Stimulated activated CD8-positive, alpha-beta memory T cell treated with anti-CD3 and anti-CD28 coated beads, Interleukin-15, amount 100 ng/mL, for 24 hours (primary cell): ENCODE measurements around the gene SGMS1.

Experiments used
- DNase-seq: peaks from one replicate; pipeline ENCODE4 v3.0.0-alpha.2; 2020; ENCODE audit warnings: low read depth

SGMS1 gene

DNA sequence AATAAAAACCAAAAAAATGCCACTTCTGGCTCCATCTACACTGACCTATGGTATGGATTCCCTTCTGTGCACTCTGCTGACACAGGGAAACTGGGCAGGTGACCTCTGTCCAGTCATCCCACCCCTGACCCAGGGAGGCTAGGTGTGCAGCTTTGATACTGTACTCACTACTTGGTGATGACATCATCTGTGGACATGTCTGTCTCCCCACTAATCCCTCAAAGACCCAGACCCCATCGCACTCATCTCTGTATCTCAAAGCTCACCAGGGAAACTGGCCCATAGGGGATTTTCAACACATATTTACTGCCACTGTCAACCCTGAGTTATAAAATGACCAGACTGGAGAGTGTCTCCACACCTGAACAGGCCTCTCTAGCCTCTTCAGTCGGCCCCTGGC lies 10.6 kb downstream of the SGMS1 start:
- no peak for DNase-seq

DNA sequence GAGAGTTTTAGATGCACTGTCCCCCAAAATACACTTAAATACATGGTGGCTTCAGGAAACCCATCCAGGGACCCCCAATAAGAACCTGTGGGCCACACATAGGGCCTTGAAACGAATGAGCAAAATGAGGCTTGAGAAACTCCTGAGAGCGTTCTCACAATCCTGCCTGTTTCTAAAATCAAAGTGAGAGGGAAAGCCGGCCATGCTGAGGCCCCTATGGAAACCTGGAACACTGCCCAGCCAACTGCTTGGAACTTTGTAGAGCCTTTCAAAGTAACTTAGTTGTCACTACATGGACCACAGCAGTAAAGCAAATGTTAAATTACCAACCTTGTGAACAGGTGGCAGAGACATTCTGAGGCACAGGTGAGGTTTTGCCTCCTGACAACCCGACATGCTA lies 13.4 kb downstream of the SGMS1 start:
- DNase-seq = no peak

DNA sequence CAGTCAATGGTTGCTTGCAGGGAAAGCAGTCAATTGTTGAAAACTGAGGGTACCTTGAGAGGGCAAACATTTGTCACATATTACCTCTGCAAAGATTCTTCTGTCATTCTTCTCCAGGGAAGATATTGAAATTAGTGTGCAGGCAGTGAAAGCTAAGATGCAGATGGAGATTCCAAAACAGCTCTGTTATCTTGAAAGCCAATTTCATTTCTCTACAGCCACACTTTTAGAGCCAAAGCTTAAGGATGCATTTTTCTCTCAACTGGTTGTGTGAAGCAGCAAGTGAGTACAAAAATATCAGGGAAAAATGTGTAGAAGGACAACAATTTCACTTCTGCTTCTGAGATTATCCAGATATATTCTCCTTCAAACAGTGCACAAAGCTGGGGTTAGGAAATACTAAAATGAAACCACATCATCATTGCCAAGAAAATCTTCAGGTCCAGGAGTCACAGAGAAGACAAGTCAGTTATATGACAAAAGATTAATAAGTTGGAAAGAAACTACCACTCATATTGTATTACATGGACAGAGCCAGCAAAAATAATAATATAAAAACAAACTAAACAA lies 16.3 kb downstream of the SGMS1 start:
- DNase-seq = no peak

- DNase-seq = no peak
Measured at GRCh38 chr10:50605951-50606270, 17.8 kb downstream of the SGMS1 start.

GRCh38 chr10:50605269-50605950 lies 18.3 kb downstream of the SGMS1 start:
- no peak for DNase-seq

DNA sequence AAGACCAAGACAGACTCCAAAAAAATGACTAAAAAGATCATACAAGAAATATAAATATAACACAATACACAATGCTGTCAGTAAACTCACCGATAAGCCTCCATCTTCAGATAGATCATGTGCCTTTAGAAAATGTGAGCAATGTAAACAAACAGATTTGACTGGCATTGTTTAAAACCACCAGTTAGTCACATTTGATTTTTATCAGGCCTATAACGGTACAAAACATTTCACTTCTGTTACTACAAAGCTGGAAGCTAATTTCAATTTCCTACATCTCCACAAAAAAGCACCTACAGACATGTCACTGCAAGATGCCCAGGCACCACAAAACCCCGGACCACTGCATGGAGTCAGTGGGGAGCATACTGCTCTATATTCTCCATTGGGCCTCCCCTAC lies 18.9 kb downstream of the SGMS1 start:
- no peak for DNase-seq

DNA sequence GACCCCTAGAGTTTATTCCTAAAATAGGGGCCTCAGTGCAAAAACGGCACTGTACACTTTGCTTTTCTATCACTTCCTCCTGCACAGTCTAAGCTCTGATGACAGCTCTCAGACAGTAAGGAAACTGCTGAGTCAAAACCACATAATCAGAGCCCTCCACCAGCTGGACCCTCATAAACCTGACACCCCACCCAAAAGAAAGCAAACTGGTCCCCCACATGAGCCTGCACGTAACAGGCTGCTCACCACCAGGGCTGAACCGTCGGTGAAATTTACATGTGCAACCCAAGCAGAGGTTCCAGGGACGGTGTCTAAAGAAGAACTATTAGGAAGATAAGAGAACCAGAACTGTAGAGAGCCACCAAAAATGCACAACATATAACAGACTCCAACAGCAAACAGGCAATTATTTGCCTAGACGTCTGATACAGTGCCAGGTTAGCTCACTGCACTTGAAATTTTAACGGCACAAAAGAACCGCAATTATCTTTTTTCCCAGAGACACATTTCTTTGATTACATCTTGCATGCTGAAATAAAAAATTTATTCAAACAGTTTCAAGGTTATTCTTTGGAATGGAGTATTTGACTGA lies 19.6 kb downstream of the SGMS1 start:
- DNase-seq = no peak

- DNase-seq = no peak
Measured at GRCh38 chr10:50603151-50603850, 20.5 kb downstream of the SGMS1 start.

DNA sequence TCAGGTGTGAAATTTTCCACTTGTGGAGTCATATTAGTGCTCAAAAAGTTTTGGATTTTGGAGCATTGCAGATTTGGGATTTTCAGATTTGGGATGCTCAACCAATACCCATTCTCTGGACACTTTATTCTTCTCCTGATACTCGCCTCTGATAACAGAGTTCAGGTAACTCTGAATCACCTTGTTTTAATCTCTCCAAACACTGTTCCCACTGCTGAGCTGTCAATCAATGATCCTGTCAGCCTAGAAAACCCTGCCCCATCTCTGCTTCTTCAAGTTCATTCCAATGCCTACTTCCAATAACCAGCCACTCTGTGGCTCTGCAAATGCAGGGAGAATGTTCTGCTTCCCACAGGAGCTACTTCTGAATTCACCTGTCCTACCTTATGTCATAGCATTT lies 21.8 kb downstream of the SGMS1 start:
- DNase-seq = no peak

DNA sequence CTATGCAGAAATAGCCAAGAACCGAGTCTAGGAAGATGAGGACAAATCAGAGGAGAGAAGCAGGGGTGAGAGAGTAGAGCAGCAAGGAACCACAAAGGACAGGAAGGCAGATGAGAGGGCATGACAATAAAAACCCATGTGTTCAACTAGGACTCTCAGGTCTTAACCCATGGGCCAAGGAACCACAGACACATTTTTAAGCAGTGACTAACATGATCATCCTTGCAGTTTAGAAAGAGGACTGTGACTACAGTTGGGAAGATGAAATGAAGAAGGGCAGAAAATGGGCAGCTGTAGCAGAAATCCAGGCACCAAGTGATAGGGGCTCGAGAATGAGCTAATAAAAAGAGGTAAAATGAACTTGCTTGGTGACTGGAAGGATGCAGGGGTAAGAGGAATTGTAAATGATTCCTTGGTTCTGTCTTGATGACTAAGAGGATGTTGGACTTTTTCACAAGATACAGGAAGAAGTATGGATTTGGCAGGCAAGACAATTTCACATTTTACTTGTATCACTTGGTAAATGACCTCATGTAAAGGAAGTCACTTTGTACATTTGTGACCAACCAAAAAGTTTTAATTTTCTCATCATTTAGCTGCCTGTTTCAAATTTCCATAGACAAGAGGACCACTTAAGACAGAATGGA lies 22.8 kb downstream of the SGMS1 start:
- DNase-seq = no peak

DNA sequence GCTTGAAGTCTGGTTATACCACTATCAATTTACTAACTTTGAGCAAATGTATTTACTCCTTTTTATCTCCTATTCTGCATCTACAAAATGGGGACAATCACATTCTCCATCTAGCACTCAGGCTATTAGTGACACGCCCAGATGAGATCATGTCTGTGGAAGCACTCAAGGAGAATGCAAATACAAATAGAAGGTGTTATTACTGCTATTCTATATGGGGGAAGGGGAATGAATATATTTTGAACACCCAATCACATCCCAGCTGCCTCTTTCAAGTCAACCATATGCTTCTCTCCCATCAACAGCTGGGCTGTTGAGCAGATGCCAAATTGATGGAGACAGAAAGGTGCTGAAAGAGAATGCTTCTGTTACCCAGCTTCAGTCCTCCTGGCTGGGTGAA lies 23.5 kb downstream of the SGMS1 start:
- no peak for DNase-seq

DNA sequence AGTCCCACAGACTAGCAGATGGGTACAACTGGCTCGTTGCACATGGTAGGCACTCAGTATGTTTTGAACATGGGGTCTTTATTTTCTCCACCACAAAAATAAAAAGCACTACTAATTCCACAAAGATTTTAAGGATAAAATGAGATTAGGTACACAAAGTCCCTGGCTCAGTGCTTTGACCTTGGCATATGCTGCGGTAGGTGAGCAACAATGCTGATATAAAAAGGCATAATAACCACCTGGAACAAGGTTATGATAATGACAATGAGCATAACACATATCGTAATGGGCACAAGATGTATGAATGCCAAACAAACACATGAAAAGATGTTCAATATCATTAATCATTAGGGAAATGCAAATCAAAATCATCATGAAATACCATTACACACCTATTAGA lies 26.9 kb downstream of the SGMS1 start:
- no peak for DNase-seq

- DNase-seq = no peak
Measured at GRCh38 chr10:50596456-50596855, 27.3 kb downstream of the SGMS1 start.

- no peak for DNase-seq
Measured at GRCh38 chr10:50595785-50596184, 28.0 kb downstream of the SGMS1 start.

DNA sequence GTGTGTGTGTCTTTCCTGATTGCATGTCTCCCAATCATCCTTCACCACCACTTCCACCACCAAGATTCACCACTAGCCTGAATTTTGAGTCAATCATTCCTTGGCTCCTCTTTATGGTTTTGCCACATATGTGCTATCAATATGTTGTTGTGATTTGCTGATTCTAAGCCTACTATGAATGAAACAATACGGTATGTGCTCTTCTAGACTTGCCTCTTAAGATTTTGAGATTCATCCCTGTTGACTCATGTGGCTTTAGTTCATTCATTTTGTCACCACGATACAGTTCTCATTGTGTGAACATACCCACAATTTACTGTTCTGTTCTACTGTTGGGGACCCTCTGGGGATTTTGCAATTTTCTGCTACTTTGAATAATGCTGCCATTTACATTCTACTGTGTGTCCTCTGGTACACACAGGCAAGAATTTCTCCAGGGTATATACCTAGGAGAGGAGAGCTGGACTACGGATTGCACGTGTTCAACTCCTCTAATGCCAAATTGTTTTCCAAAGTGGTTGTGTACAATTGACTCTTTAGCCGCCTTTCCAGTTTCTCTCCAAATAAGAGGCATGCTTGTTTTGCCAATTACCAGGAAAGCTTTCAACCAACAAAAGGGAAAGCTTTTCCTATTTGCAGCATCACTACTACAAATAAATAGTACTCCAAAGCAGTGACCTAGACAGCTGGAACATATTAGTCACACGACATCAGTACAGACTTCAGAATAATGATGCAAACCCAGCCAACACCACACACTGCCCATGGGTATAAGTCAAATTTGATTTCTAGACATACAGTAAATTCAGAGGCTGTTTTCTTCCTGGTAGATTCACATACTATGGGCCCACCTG lies 30.0 kb downstream of the SGMS1 start:
- DNase-seq = no peak

DNA sequence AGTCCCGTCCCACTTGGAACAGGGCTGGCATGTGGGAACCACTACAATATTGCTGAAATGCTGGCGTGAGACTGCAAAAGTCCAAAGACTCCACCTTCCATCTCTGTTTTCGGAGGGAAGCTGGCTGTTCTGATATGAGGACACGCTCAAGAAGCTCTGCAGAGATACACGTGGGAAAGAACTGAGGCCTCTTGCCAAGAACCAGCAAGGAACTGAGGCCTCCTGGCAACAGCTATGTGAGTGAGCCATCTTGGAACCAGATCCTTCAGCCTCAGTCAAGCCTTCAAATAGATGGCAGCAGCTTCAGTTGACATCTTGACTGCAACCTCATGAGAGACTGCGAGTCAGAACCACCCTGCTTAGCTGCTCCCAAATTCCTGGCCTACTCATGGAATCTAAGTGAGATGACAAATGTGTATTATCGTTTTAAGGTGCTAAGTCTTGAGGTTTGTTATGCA lies 30.8 kb downstream of the SGMS1 start:
- no peak for DNase-seq

- no peak for DNase-seq
Measured at GRCh38 chr10:50590935-50591334, 32.8 kb downstream of the SGMS1 start.

DNA sequence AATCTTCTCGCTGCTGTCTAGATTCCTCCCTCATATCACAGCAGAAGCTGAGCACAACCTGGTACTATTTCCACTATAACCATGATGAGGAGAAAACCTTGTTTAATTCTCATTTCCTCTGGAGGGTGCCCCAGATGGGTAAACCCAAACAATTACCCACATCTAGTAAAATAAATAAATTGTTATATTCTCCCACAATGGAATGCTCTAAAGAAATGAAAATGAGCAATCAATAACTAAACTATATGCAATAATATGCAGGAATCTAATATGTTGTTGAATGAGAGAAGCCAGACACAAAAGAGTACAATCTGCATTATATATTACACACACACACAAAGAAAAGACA lies 37.0 kb downstream of the SGMS1 start:
- DNase-seq = no peak

DNA sequence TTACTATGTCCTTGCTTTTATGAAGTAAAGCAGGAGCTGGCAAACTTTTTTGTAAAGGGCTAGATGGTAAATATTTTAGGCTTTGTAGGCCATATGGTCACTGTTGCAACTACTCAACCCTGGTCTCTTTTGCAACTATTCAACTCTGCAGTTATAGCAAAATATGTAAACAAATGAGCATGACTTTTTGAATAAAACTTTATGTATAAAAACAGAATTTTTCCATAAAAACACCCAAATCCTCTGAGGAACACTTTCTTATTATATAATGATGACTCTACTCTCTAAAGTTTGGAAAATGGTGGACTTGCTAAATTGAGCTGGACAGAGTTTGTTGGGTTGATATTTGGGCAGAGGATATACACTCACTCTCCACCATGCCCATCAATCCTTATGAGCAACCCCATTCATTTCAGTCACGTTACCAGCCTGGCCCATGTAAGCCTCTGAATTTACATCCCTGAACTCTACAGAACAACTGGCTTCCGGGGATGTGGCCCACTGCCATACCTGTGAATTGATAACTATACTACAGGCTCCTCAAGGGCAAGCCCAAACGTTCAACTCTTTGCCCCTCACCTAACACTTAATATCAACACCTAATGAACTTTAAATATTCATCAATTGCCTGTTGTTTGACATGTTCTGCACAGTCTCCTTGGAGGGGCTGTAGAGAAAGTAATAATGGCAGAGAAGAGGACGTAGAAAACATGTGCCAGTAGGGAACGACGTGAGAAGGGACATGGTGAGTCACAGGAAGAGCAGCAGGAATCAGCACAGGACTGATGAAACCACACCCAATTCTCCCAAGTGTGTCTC lies 37.6 kb downstream of the SGMS1 start:
- no peak for DNase-seq

DNA sequence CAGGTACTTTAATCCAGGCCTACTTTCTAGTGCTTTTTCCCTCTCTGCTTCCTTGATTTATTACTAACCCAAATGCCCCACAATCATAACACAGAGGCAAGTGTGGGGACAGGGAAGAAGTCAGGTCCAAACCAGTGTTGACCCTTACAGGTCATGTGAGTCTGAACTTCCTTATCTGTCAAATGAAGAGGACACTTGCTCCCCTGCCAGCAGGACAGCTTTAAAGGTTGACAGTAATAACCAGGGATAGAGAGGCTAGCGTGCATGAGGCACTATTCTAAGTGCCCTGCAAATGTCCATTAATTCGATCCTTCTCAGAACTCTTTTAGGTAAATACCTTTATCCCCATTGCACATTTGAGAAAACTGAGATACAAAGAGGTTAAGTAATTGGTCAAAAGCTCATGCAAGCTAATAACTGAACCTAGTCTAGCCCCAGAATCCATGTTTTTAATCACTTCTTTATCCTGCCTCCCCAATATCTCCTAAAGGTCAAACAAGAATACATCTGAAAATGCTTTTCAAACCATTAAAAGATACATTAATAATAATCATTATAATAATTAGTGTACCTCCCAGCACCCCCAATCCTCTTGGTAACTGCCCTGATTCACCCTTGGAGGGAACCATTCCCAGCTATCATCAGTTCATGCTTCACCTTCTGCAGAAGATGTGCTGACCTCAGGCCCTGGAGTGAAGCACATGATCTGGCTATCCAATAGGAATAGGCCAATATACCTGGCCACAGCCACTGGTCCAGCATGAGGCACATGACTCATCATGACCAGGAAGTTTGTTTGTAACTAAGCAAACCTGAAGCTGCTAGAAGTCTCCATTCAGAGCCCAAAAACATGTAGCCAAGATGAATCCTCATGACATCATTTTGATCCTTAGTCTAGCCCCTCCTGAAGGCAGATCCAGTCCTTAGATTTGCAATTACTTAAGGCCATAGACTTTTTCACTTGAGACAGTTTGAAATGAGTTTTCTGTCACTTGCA lies 40.7 kb downstream of the SGMS1 start:
- DNase-seq = no peak
